Measurements from ENCODE around the gene ESPNL.

The ESPNL gene

DNA sequence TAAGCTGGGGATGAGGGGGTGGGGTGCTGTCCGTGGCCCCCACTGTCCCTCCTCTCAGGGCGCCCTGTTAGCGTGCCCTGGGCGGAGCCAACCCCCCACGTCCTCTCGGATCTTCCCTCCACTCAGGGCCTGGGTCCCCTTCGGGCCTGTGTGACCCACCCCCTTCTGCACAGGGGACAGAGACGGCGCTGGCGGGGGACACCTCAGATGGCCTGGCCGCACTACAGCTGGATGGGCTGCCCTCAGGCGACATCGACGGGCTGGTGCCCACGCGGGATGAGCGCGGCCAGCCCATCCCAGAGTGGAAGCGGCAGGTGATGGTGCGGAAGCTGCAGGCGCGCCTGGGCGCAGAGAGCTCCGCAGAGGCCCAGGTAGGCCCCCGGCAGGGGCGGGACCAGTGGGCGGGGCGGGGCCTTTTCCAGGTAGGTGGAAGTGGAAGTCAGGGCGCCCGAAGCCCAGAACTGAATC is 28.4 kb downstream of the ESPNL start:
- Mint-ChIP-seq H3K36me3 (ENCODE audit: low read depth) (no peaks in the 10 kb centered on the region), H3K27ac (no peak overlapping the region), H3K4me1 (peaks cover 10% of the 10 kb centered on the region), H3K9me3 (no peaks in the 10 kb centered on the region), H3K4me3 (no peak overlapping the region), H3K27me3 (ENCODE audit: low read depth, poor library complexity) (peaks cover 3% of the 10 kb centered on the region)
- TF ChIP-seq CTCF (IDR thresholded peaks at IDR 0.05): no peak
- DNase-seq: no peak

- Mint-ChIP-seq H3K27ac (no peak overlapping the region), H3K9me3 (no peaks in the 10 kb centered on the region), H3K4me1 (peaks cover 16% of the 10 kb centered on the region), H3K27me3 (ENCODE audit: low read depth, poor library complexity) (peaks cover 3% of the 10 kb centered on the region), H3K4me3 (no peak overlapping the region), H3K36me3 (ENCODE audit: low read depth) (no peaks in the 10 kb centered on the region)
- no peak for DNase-seq
- TF ChIP-seq CTCF (IDR thresholded peaks at IDR 0.05): no peak
These were observed 29.2 kb downstream of the ESPNL start for GRCh38 chr2:238129166-238130010.

DNA sequence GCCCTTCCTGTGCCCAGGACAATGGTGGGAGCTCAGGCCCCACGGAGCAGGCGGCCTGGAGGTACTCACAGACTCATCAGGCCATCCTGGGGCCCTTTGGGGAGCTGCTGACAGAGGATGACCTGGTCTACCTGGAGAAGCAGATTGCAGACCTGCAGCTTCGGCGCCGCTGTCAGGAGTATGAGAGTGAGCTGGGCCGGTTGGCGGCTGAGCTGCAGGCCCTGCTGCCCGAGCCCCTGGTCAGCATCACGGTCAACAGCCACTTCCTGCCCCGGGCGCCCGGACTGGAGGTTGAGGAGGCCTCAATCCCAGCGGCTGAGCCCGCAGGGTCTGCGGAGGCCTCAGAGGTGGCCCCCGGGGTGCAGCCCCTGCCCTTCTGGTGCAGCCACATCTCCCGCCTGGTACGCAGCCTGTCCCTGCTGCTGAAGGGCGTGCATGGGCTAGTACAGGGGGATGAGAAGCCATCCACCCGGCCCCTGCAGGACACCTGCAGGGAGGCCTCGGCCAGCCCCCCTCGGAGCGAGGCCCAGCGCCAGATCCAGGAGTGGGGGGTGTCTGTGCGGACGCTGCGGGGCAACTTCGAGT is 30.1 kb downstream of the ESPNL start:
- H3K27me3 Mint-ChIP-seq (ENCODE audit: low read depth, poor library complexity): no peaks in the 10 kb centered on the region
- no peak overlapping the region for H3K4me3 Mint-ChIP-seq
- H3K36me3 Mint-ChIP-seq (ENCODE audit: low read depth): no peaks in the 10 kb centered on the region
- H3K4me1 Mint-ChIP-seq: peaks cover 18% of the 10 kb centered on the region
- no peak for DNase-seq
- H3K9me3 Mint-ChIP-seq: no peaks in the 10 kb centered on the region
- TF ChIP-seq CTCF (IDR thresholded peaks at IDR 0.05): no peak
- no peak overlapping the region for H3K27ac Mint-ChIP-seq

GRCh38 chr2:238130696-238131628 is 30.8 kb downstream of the ESPNL start:
- no peak for DNase-seq
- Mint-ChIP-seq H3K27ac (no peak overlapping the region), H3K4me1 (peaks cover 21% of the 10 kb centered on the region), H3K27me3 (ENCODE audit: low read depth, poor library complexity) (peaks cover 3% of the 10 kb centered on the region), H3K36me3 (ENCODE audit: low read depth) (no peaks in the 10 kb centered on the region), H3K4me3 (no peak overlapping the region), H3K9me3 (no peaks in the 10 kb centered on the region)
- no peak for TF ChIP-seq CTCF (IDR thresholded peaks at IDR 0.05)

DNA sequence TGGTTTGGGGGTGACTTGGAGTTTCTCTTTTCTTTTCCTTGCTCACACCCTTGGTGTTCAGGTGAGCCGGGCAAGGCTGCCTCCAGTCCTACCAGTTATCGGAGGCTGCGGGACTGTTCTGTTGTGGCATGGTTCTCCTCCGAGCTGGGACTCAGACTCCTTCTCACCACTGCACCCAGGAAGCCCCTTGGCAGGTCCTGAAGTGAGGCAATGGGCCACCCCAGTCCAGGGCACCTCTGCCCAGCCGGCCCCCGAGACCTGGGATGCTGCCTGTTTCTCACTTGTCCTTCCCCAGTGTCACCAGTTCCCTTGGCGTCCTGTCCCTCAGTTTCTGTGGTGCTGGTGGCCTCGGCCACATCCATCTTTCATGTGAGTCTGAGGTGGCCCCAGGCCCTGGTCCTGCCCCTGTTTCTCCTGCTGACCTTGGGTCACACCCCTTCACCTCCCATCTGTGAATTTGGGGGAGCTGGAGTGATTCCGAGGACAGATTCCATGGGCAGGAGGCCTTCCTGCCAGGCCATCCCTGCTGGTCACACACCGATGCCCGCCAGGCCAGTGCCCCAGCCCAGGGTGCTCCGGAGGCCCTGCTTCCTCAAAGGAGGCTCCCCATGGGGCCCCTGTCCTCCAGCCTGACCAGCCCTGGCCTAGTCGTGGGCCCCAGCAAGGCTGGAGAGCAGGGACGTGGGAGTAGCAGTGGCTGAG is 31.8 kb downstream of the ESPNL start:
- TF ChIP-seq CTCF (IDR thresholded peaks at IDR 0.05): no peak
- Mint-ChIP-seq H3K27me3 (ENCODE audit: low read depth, poor library complexity) (peaks cover 4% of the 10 kb centered on the region), H3K4me3 (no peak overlapping the region), H3K4me1 (peaks cover 30% of the 10 kb centered on the region), H3K9me3 (no peaks in the 10 kb centered on the region), H3K36me3 (ENCODE audit: low read depth) (no peaks in the 10 kb centered on the region), H3K27ac (no peak overlapping the region)
- no peak for DNase-seq

All from nephron progenitor cell (in vitro differentiated cells).